SK-N-SH (cell line): ENCODE measurements around the gene CCDC197.

Experiments used
- EP300 ChIP-seq, 2 experiments: IDR thresholded peaks; 2 replicates each; pipeline versions ENCODE4 v1.4.0 to v1.6.1; 2012; ENCODE audit warnings: borderline replicate concordance in 1 of 2, low read depth in 1 of 2, low read length in 1 of 2
- EZH2phosphoT487 ChIP-seq: fragments of 200-600 bp; sonication (generic); IDR thresholded peaks from 2 replicates; pipeline ENCODE4 v1.6.1; 2017; ENCODE audit warnings: low read depth, mixed run types, mild to moderate bottlenecking, antibody characterized with exemption, moderate library complexity, borderline replicate concordance
- JUND ChIP-seq: IDR thresholded peaks from 2 replicates; pipeline ENCODE4 v1.4.0; 2012
- RFX5 ChIP-seq: IDR thresholded peaks from 2 replicates; pipeline ENCODE4 v1.6.1; 2012; ENCODE audit warnings: mild to moderate bottlenecking, improper control_type of control experiment, low read length
- SMC3 ChIP-seq: IDR thresholded peaks from 2 replicates; pipeline ENCODE4 v1.6.1; 2012; ENCODE audit warnings: low read depth, low read length, improper control_type of control experiment
- TF ChIP-seq, protein P1 (sequence below): fragments of 150-350 bp; IDR thresholded peaks from 2 replicates; pipeline ENCODE4 v1.6.1; 2017; ENCODE audit warnings: antibody characterized with exemption, low read length, low read depth, borderline replicate concordance
- TF ChIP-seq, protein P2 (sequence below): fragments of 200-600 bp; sonication (generic); IDR thresholded peaks from 2 replicates; pipeline ENCODE4 v1.6.1; 2017; ENCODE audit warnings: antibody characterized with exemption, mild to moderate bottlenecking, moderate library complexity
- TF ChIP-seq, protein P3 (sequence below): IDR thresholded peaks from 2 replicates; pipeline ENCODE4 v1.4.0; 2012; ENCODE audit warnings: low read depth

DNA sequence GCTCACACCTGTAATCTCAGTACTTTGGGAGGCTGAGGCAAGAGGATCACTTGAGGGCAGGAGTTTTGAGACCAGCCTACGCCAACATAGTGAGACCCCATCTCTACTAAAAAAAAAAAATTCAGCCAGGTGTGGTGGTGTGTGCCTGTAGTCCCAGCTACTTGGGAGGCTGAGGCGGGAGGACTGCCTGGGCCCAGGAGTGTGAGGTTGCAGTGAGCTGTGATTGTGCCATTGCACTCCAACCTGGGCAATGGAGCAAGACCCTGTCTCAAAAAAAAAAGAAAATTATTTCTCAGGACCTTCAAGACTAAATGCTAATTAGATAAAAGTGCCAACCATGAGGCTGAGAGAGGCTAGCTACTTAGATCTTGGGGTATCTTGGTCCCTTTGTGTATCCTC, 52.5 kb downstream of the CCDC197 start:
- TF ChIP-seq JUND = no peak
- TF ChIP-seq, protein P1, sequence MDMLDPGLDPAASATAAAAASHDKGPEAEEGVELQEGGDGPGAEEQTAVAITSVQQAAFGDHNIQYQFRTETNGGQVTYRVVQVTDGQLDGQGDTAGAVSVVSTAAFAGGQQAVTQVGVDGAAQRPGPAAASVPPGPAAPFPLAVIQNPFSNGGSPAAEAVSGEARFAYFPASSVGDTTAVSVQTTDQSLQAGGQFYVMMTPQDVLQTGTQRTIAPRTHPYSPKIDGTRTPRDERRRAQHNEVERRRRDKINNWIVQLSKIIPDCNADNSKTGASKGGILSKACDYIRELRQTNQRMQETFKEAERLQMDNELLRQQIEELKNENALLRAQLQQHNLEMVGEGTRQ = no peak
- no peak for TF ChIP-seq RFX5
- TF ChIP-seq, protein P2, sequence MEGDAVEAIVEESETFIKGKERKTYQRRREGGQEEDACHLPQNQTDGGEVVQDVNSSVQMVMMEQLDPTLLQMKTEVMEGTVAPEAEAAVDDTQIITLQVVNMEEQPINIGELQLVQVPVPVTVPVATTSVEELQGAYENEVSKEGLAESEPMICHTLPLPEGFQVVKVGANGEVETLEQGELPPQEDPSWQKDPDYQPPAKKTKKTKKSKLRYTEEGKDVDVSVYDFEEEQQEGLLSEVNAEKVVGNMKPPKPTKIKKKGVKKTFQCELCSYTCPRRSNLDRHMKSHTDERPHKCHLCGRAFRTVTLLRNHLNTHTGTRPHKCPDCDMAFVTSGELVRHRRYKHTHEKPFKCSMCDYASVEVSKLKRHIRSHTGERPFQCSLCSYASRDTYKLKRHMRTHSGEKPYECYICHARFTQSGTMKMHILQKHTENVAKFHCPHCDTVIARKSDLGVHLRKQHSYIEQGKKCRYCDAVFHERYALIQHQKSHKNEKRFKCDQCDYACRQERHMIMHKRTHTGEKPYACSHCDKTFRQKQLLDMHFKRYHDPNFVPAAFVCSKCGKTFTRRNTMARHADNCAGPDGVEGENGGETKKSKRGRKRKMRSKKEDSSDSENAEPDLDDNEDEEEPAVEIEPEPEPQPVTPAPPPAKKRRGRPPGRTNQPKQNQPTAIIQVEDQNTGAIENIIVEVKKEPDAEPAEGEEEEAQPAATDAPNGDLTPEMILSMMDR = no peak
- TF ChIP-seq, protein P3, sequence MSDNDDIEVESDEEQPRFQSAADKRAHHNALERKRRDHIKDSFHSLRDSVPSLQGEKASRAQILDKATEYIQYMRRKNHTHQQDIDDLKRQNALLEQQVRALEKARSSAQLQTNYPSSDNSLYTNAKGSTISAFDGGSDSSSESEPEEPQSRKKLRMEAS = no peak
- TF ChIP-seq EZH2phosphoT487 = no peak
- TF ChIP-seq SMC3 = no peak
- TF ChIP-seq EP300 (IDR thresholded peaks at IDR 0.05; ENCODE audit: borderline replicate concordance in 1 of 2, low read depth in 1 of 2, low read length in 1 of 2) = no peak
